Lung (tissue), 12 donors: ENCODE data around the gene ARL6IP5. TPM values are rescaled to one million over a fixed set of nuclear protein-coding genes. Genes with fewer than 3 reads are reported as not detected.
A peak's percentile ranks its signal among the peaks of the same experiment; 100 is the strongest.

Experiments
- ATAC-seq: fragments of 200-7000 bp; cut with Tn5 transposase; one replicate; pipeline ENCODE4 v1.9.1; 2020; ENCODE audit warnings: moderate number of reproducible peaks; ENCODE audit not compliant: insufficient read depth, low FRiP score
- DNase-seq, 3 donors: peaks; one replicate each; pipeline ENCODE4 v3.0.0-alpha.2; 2013 to 2017
- H3K27ac ChIP-seq, 2 donors: one replicate each; pipeline ENCODE4 v1.5.1; 2013; ENCODE audit warnings: mild to moderate bottlenecking in 2 of 2, moderate library complexity in 2 of 2, control low read depth in 1 of 2, inconsistent platforms in 1 of 2, low read depth in 1 of 2, low read length in 1 of 2
- H3K27me3 ChIP-seq, 3 donors: one replicate each; pipeline ENCODE4 v1.5.1; 2013; ENCODE audit warnings: low read length in 2 of 3; ENCODE audit not compliant: control insufficient read depth in 3 of 3, insufficient read depth in 3 of 3
- H3K36me3 ChIP-seq, 4 donors: one replicate each; pipeline ENCODE4 v1.5.1; 2013; ENCODE audit warnings: low read length in 4 of 4, mild to moderate bottlenecking in 1 of 4, moderate library complexity in 1 of 4; ENCODE audit not compliant: control insufficient read depth in 4 of 4, insufficient read depth in 4 of 4
- H3K4me1 ChIP-seq, 5 donors: one replicate each; pipeline ENCODE4 v1.5.1; 2013; ENCODE audit warnings: low read length in 5 of 5, mild to moderate bottlenecking in 2 of 5, moderate library complexity in 1 of 5; ENCODE audit not compliant: control insufficient read depth in 5 of 5, insufficient read depth in 5 of 5
- H3K4me3 ChIP-seq: one replicate; pipeline ENCODE4 v1.5.1; 2013; ENCODE audit warnings: mild to moderate bottlenecking, control low read depth, moderate library complexity
- H3K9ac ChIP-seq, 2 donors: one replicate each; pipeline ENCODE4 v1.5.1; 2013; ENCODE audit warnings: low read length in 2 of 2, control low read depth in 1 of 2; ENCODE audit not compliant: insufficient read depth in 1 of 2
- H3K9me3 ChIP-seq, 4 donors: one replicate each; pipeline ENCODE4 v1.5.1; 2013; ENCODE audit warnings: low read length in 3 of 4, mild to moderate bottlenecking in 1 of 4, moderate library complexity in 1 of 4; ENCODE audit not compliant: control insufficient read depth in 4 of 4, insufficient read depth in 3 of 4
- whole genome bisulfite sequencing, 2 donors: extraction: QIAGEN DNeasy Blood & Tissue Kit; methylation state at CpG; one replicate each; pipeline ENCODE4 v1.1.7; 2013; 5-methylcytosine and 5-hydroxymethylcytosine counted together
- polyA plus RNA-seq, 2 donors: library from polyadenylated mRNA; stranded (reverse); fragments of 200-250 nt; gene quantifications; one replicate each; pipeline ENCODE4 v1.2.1, GENCODE V29; 2013
- total RNA-seq, 2 donors: library from RNA; depleted of rRNA in 1 of 2; stranded (reverse); fragments of >200 nt in 1 of 2; gene quantifications; one replicate each; pipeline ENCODE4 v1.2.1, GENCODE V29; 2014 to 2021
- TF ChIP-seq, protein P1 (sequence below): IDR thresholded peaks from 2 replicates; pipeline ENCODE4 v1.5.1; 2012; ENCODE audit warnings: mild to moderate bottlenecking; ENCODE audit errors: control extremely low read depth, extremely low read depth
- donor health status: control.
- donor health status: control.
- donor health status: Bipolar disorder and iron deficiency.
- donor health status: healthy.
- donor health status: DM: yes; HTN: yes; CAD: no.

The ARL6IP5 gene
- total and polyA plus RNA-seq, 4 donors: 105 to 132 (median 121) TPM

DNA sequence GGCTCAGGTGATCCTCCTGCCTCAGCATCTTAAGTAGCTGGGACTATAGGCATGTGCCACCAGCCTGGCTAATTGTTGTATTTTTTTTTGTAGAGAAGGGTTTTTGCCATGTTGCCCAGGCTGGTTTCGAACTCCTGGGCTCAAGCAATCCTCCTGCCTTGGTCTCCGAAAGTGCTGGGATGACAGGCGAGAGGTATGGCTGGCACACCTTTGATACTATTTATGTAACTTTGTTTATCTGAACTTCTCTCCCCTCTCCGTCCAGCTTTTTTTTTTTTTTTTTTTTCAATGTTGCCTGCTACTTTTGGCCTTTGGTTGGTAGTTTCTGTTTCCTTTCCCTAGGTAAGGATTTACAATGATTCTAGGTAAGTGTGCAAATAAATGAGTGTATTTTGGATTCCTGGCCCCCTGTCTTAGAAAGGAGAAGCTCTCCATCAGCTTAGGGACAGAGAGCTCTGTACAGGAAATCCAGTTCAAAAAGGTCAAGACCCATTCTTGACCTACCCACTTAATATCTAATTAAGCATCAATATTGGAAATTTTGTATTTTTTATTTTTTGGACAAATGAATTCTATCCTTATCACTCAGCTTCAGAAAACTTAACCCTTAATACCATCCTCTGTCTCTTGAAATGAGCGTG is 6.8 kb downstream of the ARL6IP5 start:
- WGBS, 2 donors: 46 to 53% methylated on average over 5 of the region's 5 CpGs
- DNase-seq: no peak
- Histone ChIP-seq H3K27ac (peak overlapping the region in 1 of 2 donors; percentile 78), H3K9me3 (no peaks in the 10 kb centered on the region), H3K4me3 (no peak overlapping the region), H3K4me1 (peaks cover 3 to 40% (median 10%) of the 10 kb centered on the region in 5 donors), H3K27me3 (no peaks in the 10 kb centered on the region), H3K9ac (no peak overlapping the region), H3K36me3 (peaks cover 0 to 9% (median 3%) of the 10 kb centered on the region in 4 donors)
- ATAC-seq: no peak
- TF ChIP-seq, protein P1, sequence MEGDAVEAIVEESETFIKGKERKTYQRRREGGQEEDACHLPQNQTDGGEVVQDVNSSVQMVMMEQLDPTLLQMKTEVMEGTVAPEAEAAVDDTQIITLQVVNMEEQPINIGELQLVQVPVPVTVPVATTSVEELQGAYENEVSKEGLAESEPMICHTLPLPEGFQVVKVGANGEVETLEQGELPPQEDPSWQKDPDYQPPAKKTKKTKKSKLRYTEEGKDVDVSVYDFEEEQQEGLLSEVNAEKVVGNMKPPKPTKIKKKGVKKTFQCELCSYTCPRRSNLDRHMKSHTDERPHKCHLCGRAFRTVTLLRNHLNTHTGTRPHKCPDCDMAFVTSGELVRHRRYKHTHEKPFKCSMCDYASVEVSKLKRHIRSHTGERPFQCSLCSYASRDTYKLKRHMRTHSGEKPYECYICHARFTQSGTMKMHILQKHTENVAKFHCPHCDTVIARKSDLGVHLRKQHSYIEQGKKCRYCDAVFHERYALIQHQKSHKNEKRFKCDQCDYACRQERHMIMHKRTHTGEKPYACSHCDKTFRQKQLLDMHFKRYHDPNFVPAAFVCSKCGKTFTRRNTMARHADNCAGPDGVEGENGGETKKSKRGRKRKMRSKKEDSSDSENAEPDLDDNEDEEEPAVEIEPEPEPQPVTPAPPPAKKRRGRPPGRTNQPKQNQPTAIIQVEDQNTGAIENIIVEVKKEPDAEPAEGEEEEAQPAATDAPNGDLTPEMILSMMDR: no peak

DNA sequence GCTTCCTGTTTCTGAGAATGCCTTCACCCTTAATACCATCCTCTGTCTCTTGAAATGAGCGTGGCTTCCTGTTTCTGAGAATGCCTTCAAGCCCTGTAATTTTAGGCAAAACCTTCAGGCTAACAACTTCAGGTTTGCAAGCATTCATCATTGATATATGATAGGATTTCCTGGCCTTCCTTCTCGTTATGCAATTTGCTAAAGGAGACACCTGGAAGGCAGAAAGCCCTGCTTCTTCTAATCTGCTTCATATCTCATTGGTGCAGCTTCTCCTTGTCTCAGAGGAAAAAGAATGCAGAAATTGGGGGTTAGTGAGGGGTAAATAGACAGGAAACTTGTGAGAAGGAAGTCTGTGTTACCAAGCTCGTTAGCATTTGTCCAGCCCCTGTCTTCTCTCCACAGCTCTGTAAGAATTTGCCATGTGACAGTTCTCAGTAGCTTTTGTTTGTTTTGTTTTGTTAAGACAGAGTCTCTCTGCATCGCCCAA is 7.3 kb downstream of the ARL6IP5 start:
- Histone ChIP-seq H3K9ac (peak overlapping the region in 1 of 2 donors; percentile 61), H3K4me3 (no peak overlapping the region), H3K27ac (peak overlapping the region in 1 of 2 donors; percentile 64), H3K9me3 (no peaks in the 10 kb centered on the region), H3K27me3 (no peaks in the 10 kb centered on the region), H3K36me3 (peaks cover 0 to 9% (median 3%) of the 10 kb centered on the region in 4 donors), H3K4me1 (peaks cover 3 to 37% (median 8%) of the 10 kb centered on the region in 5 donors)
- TF ChIP-seq, protein P1: no peak
- DNase-seq (peak in 2 of 3 donors; percentile 22 to 35), ATAC-seq (no peak)
- WGBS, 2 donors: 5 to 15% methylated on average over 4 of the region's 4 CpGs

DNA sequence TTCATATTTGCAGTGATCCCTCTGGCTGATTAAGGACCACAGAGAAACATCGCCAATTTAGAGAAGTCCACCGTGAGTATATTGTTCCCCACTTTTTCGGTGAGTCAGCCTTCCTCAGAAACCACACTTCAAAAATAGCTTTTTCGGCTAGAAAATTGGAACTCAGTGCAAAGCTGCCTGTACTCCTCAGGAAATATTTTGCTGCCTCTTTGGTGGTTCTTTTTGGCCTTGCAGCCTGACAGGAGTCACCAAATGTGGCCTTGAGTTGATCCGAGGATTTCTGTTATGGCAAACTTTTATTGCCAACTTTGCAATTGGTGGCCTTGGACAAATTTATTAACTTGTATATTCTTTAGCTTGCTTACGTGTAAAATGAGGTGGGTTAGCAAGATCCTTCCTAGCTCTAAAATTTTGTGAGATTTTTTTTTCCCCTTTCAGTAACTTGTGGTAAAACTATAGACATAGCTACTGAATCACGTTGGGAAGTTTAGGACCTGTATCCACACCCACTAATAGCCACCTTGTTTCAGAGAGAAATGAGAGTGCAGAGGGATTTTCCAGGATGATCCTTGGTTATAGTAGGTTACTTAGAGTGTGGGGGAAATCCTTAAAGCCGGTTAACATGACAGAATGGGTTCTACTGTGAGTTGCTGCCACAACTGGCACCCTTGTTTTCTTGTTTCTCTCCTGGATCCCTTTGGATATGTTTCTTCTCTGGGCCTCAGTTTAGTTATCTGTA is 9.9 kb downstream of the ARL6IP5 start:
- DNase-seq (no peak), ATAC-seq (peak; percentile 23)
- peaks cover 0 to 9% (median 3%) of the 10 kb centered on the region in 4 donors for H3K36me3 ChIP-seq
- no peak overlapping the region for H3K4me3 ChIP-seq
- H3K27ac ChIP-seq: peak overlapping the region; percentile 41 to 59
- H3K9ac ChIP-seq: no peak overlapping the region
- WGBS, 2 donors: 34 to 47% methylated on average over 8 of the region's 8 CpGs
- TF ChIP-seq, protein P1: no peak
- peaks cover 0 to 26% (median 8%) of the 10 kb centered on the region in 5 donors for H3K4me1 ChIP-seq
- no peaks in the 10 kb centered on the region for H3K27me3 ChIP-seq
- no peaks in the 10 kb centered on the region for H3K9me3 ChIP-seq
